ENCODE data around the gene INHBE.
"Not testable (repeated sequence)": the region's sequence is repeated elsewhere in the genome, so short reads cannot be mapped to it uniquely, and the experiment has no call there.

The INHBE gene

GRCh38 chr12:57476162-57476992 is 21.3 kb downstream of the INHBE start:
- peak; percentile 84 for DNase-seq (ENCODE audit: low spot score)

- no peak for DNase-seq (ENCODE audit: low spot score)
Measured at GRCh38 chr12:57476993-57477709, 22.0 kb downstream of the INHBE start.

- no peak for DNase-seq (ENCODE audit: low spot score)
Measured at GRCh38 chr12:57477710-57478681, 22.9 kb downstream of the INHBE start.

GRCh38 chr12:57479043-57479375 is 23.9 kb downstream of the INHBE start:
- no peak for DNase-seq (ENCODE audit: low spot score)

- DNase-seq (ENCODE audit: low spot score) = peak; percentile 66
Measured at GRCh38 chr12:57479376-57480115, 24.4 kb downstream of the INHBE start, which contains the start of gene ARHGAP9. Gene ARHGAP9, minus strand, starts transcription at chr12:57479866. Its CDS starts 460 bp downstream, at chr12:57479406.

GRCh38 chr12:57481671-57482070 is 26.6 kb downstream of the INHBE start:
- DNase-seq (ENCODE audit: low spot score) = no peak

- DNase-seq (ENCODE audit: low spot score) = no peak
Measured at GRCh38 chr12:57483466-57483865, 28.4 kb downstream of the INHBE start.

- DNase-seq (ENCODE audit: low spot score) = no peak
Measured at GRCh38 chr12:57485695-57486094, 30.6 kb downstream of the INHBE start.

GRCh38 chr12:57487055-57487596 is 32.0 kb downstream of the INHBE start:
- DNase-seq (ENCODE audit: low spot score) = no peak

GRCh38 chr12:57487597-57488401 is 32.7 kb downstream of the INHBE start, which contains the start of gene MARS1:
Gene MARS1, plus strand, starts transcription at chr12:57488068. Its CDS starts 23 bp downstream, at chr12:57488091.
- DNase-seq (ENCODE audit: low spot score) = peak; percentile 97

- DNase-seq (ENCODE audit: low spot score) = no peak
Measured at GRCh38 chr12:57488402-57489156, 33.5 kb downstream of the INHBE start.

GRCh38 chr12:57489157-57489641 is 34.1 kb downstream of the INHBE start:
- no peak for DNase-seq (ENCODE audit: low spot score)

- DNase-seq (ENCODE audit: low spot score) = no peak
Measured at GRCh38 chr12:57490126-57490525, 35.0 kb downstream of the INHBE start.

GRCh38 chr12:57491393-57492280 is 36.5 kb downstream of the INHBE start:
- DNase-seq (ENCODE audit: low spot score) = no peak

- not testable (repeated sequence) for DNase-seq (ENCODE audit: low spot score)
Measured at GRCh38 chr12:57495051-57495701, 40.1 kb downstream of the INHBE start.

- DNase-seq (ENCODE audit: low spot score) = no peak
Measured at GRCh38 chr12:57496822-57497221, 41.7 kb downstream of the INHBE start.
